Omental fat pad (tissue), 4 donors: ENCODE measurements around the gene CLEC16A. TPM values are rescaled to one million over a fixed set of nuclear protein-coding genes. Genes with fewer than 3 reads are reported as not detected.

ENCODE experiments used
- ATAC-seq: fragments of 150-250 bp; one replicate; pipeline ENCODE4 v1.9.1; 2016; ENCODE audit warnings: mild to moderate bottlenecking, moderate library complexity; ENCODE audit not compliant: low FRiP score
- DNase-seq: peaks from one replicate; pipeline ENCODE4 v3.0.0-alpha.2; 2019; ENCODE audit warnings: low spot score
- CTCF ChIP-seq, 3 donors: fragments of 450-650 bp; IDR thresholded peaks; one replicate each; pipeline ENCODE4 v1.5.1; 2016 to 2017; ENCODE audit warnings: antibody characterized with exemption in 3 of 3, mild to moderate bottlenecking in 3 of 3, moderate library complexity in 2 of 3
- total RNA-seq, 4 donors: library from RNA; depleted of rRNA; stranded (reverse); fragments of >200 nt; gene quantifications; one replicate each; pipeline ENCODE4 v1.1.0, GENCODE V29; 2016

The CLEC16A gene
- total RNA-seq, 4 donors from 2014 or later, result 24.0 to 36.9 (median 29.5) TPM

- no peak for TF ChIP-seq CTCF (IDR thresholded peaks at IDR 0.05)
- ATAC-seq (no peak), DNase-seq (no peak)
These were observed 41.4 kb upstream of the CLEC16A start for GRCh38 chr16:10902999-10903398.

- DNase-seq, result no peak
- no peak for TF ChIP-seq CTCF (IDR thresholded peaks at IDR 0.05)
- no peak for ATAC-seq
These were observed 37.9 kb upstream of the CLEC16A start for GRCh38 chr16:10906482-10906881.

GRCh38 chr16:10906914-10907756 is 37.2 kb upstream of the CLEC16A start:
- no peak for DNase-seq
- no peak for TF ChIP-seq CTCF (IDR thresholded peaks at IDR 0.05)
- no peak for ATAC-seq

GRCh38 chr16:10907757-10908045 is 36.7 kb upstream of the CLEC16A start:
- DNase-seq (no peak), ATAC-seq (no peak)
- TF ChIP-seq CTCF (IDR thresholded peaks at IDR 0.05), result no peak

- ATAC-seq (no peak), DNase-seq (no peak)
- no peak for TF ChIP-seq CTCF (IDR thresholded peaks at IDR 0.05)
These were observed 33.1 kb upstream of the CLEC16A start for GRCh38 chr16:10911267-10911666.

- ATAC-seq (no peak), DNase-seq (no peak)
- TF ChIP-seq CTCF (IDR thresholded peaks at IDR 0.05), result no peak
These were observed 27.8 kb upstream of the CLEC16A start for GRCh38 chr16:10916534-10916933.

- peak; percentile 84 for ATAC-seq
- TF ChIP-seq CTCF (IDR thresholded peaks at IDR 0.05), result peak in 2 of 3 donors; percentile 84 to 85
- peak; percentile 100 for DNase-seq
These were observed 25.9 kb upstream of the CLEC16A start for GRCh38 chr16:10918294-10919002.
